ENCODE results near the gene SMIM12. TPM values are rescaled to one million over a fixed set of nuclear protein-coding genes. Genes with fewer than 3 reads are reported as not detected.
"Not testable (repeated sequence)": the region's sequence is repeated elsewhere in the genome, so short reads cannot be mapped to it uniquely, and the experiment has no call there.

Gene SMIM12
- polyA plus RNA-seq, 3 donors, result 31.8 to 121 (median 93.7) TPM

DNA sequence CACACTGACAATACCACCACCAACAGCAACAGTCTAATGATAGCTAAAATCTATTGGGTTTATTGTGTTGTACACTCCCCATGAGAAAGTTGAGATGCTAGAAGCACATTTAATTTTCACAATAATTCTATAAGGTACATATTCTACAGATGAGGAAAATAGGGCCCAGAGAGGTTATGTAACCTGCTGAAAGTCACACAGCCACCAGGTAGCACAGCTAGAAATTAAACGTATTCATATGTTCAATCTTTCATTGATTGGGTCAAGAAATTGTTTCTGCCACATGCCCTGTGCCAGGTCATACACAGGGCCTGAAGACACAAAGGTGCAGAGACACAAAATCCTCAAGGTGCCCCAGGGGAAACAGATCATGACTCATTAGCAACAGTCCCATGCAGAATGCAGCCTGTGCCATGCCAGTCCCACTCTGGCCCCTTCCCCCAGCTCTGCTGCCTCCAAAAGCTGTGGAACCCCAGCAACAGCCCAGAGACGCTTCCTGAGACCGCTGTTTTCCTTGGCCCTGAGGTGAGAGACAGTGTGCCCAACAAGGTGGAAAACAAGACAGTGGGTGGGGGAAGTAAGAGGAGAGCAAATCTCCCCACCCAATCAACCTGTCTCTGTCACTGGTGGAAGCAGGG lies 34.6 kb downstream of the SMIM12 start:
- Mint-ChIP-seq H3K4me1 (peaks cover 8% of the 10 kb centered on the region), H3K27ac (no peak overlapping the region), H3K9me3 (peaks cover 0 to 3% (median 2%) of the 10 kb centered on the region in 7 donors), H3K4me3 (no peak overlapping the region), H3K27me3 (ENCODE audit: low read depth in 3 of 3) (peaks cover 0 to 10% (median 6%) of the 10 kb centered on the region in 3 donors), H3K36me3 (no peaks in the 10 kb centered on the region)
- Histone ChIP-seq H3K79me2 (ENCODE audit: insufficient read depth, low read length) (no peaks in the 10 kb centered on the region), H3K9ac (ENCODE audit: insufficient read depth, low read length, poor library complexity, severe bottlenecking) (no peak overlapping the region), H3K27me3 (ENCODE audit: control insufficient read depth in 2 of 2, insufficient read depth in 2 of 2, low read length in 2 of 2) (no peaks in the 10 kb centered on the region), H3K4me1 (ENCODE audit: control insufficient read depth in 1 of 2, insufficient read depth in 2 of 2, low read length in 2 of 2) (no peaks in the 10 kb centered on the region), H2AFZ (ENCODE audit: insufficient read depth, low read depth, low read length, poor library complexity, severe bottlenecking) (no peak overlapping the region), H3K4me3 (replicated peaks in 1 of 3; ENCODE audit: low read depth in 2 of 3, low read length in 3 of 3) (no peak overlapping the region), H3K9me3 (replicated peaks in 1 of 2; ENCODE audit: control insufficient read depth in 1 of 2, insufficient read depth in 1 of 2, low read length in 2 of 2) (no peaks in the 10 kb centered on the region), H3K4me2 (replicated peaks; ENCODE audit: extremely low read depth, low read length, poor library complexity, severe bottlenecking) (no peak overlapping the region), H4K20me1 (ENCODE audit: insufficient read depth, low read length) (no peaks in the 10 kb centered on the region), H3K27ac (ENCODE audit: low read depth in 1 of 2, low read length in 2 of 2) (no peak overlapping the region), H3K36me3 (replicated peaks in 1 of 2; ENCODE audit: control insufficient read depth in 1 of 2, insufficient read depth in 2 of 2, low read length in 2 of 2) (no peaks in the 10 kb centered on the region)
- WGBS (ENCODE audit: insufficient coverage), result 90% methylated on average over 1 of the region's 3 CpGs
- TF ChIP-seq, protein P1, sequence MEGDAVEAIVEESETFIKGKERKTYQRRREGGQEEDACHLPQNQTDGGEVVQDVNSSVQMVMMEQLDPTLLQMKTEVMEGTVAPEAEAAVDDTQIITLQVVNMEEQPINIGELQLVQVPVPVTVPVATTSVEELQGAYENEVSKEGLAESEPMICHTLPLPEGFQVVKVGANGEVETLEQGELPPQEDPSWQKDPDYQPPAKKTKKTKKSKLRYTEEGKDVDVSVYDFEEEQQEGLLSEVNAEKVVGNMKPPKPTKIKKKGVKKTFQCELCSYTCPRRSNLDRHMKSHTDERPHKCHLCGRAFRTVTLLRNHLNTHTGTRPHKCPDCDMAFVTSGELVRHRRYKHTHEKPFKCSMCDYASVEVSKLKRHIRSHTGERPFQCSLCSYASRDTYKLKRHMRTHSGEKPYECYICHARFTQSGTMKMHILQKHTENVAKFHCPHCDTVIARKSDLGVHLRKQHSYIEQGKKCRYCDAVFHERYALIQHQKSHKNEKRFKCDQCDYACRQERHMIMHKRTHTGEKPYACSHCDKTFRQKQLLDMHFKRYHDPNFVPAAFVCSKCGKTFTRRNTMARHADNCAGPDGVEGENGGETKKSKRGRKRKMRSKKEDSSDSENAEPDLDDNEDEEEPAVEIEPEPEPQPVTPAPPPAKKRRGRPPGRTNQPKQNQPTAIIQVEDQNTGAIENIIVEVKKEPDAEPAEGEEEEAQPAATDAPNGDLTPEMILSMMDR (IDR thresholded peaks at IDR 0.05), result no peak
- no peak for DNase-seq
- intact Hi-C loops (cut with micrococcal nuclease), result no loop called here

DNA sequence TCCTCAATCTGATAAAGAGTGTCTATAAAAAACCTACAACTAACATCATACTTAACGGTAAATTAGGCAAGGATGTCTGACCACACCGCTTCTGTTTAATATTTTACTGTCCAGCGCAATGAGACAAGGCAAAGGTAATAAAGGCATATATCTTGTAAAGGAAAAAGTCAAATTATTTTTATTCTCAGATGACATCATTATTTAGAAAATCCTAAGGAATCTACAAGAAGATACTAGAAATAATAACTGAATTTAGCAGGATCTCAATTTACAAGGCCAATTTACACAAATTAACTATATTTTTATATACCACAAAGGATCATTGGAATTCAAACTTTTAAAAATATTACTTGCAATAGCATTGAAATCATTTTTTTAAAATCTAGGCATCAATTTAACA lies 37.3 kb downstream of the SMIM12 start:
- Histone ChIP-seq H3K36me3 (replicated peaks in 1 of 2; ENCODE audit: control insufficient read depth in 1 of 2, insufficient read depth in 2 of 2, low read length in 2 of 2) (no peaks in the 10 kb centered on the region), H2AFZ (ENCODE audit: insufficient read depth, low read depth, low read length, poor library complexity, severe bottlenecking) (no peak overlapping the region), H3K9ac (ENCODE audit: insufficient read depth, low read length, poor library complexity, severe bottlenecking) (no peak overlapping the region), H3K4me1 (ENCODE audit: control insufficient read depth in 1 of 2, insufficient read depth in 2 of 2, low read length in 2 of 2) (no peaks in the 10 kb centered on the region), H4K20me1 (ENCODE audit: insufficient read depth, low read length) (no peaks in the 10 kb centered on the region), H3K4me3 (replicated peaks in 1 of 3; ENCODE audit: low read depth in 2 of 3, low read length in 3 of 3) (no peak overlapping the region), H3K79me2 (ENCODE audit: insufficient read depth, low read length) (no peaks in the 10 kb centered on the region), H3K27me3 (ENCODE audit: control insufficient read depth in 2 of 2, insufficient read depth in 2 of 2, low read length in 2 of 2) (no peaks in the 10 kb centered on the region), H3K27ac (ENCODE audit: low read depth in 1 of 2, low read length in 2 of 2) (no peak overlapping the region), H3K4me2 (replicated peaks; ENCODE audit: extremely low read depth, low read length, poor library complexity, severe bottlenecking) (no peak overlapping the region), H3K9me3 (replicated peaks in 1 of 2; ENCODE audit: control insufficient read depth in 1 of 2, insufficient read depth in 1 of 2, low read length in 2 of 2) (no peaks in the 10 kb centered on the region)
- Mint-ChIP-seq H3K4me1 (peaks cover 8% of the 10 kb centered on the region), H3K27me3 (ENCODE audit: low read depth in 3 of 3) (peaks cover 0 to 6% (median 4%) of the 10 kb centered on the region in 3 donors), H3K4me3 (no peak overlapping the region), H3K27ac (no peak overlapping the region), H3K36me3 (no peaks in the 10 kb centered on the region), H3K9me3 (peaks cover 0 to 3% (median 2%) of the 10 kb centered on the region in 7 donors)
- intact Hi-C loops (cut with micrococcal nuclease), result no loop called here
- DNase-seq, result no peak
- WGBS (ENCODE audit: insufficient coverage), result no CpG with 5 or more reads among the region's 3 CpGs
- TF ChIP-seq, protein P1 (IDR thresholded peaks at IDR 0.05), result no peak

DNA sequence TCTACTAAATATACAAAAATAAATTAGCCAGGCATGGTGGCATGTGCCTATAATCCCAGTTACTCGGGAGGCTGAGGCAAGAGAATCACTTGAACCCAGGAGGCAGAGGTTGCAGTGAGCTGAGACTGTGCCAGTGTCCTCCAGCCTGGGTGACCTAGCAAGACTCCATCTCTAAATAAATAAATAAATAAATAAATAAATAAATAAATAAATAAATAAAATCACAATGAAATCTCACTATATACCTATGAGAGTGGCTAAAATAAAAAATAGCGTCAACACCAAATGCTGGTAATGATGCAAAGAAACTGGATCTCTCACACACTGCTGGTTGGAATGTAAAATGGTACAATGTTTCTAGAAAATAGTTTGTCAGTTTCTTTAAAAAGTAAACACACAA lies 40.7 kb downstream of the SMIM12 start:
- intact Hi-C loops (cut with micrococcal nuclease); H3K4me3 Mint-ChIP-seq; H3K9ac ChIP-seq (ENCODE audit: insufficient read depth, low read length, poor library complexity, severe bottlenecking); DNase-seq; H3K9me3 Mint-ChIP-seq; H3K4me1 ChIP-seq (ENCODE audit: control insufficient read depth in 1 of 2, insufficient read depth in 2 of 2, low read length in 2 of 2); H3K36me3 ChIP-seq (replicated peaks in 1 of 2; ENCODE audit: control insufficient read depth in 1 of 2, insufficient read depth in 2 of 2, low read length in 2 of 2); H3K27ac ChIP-seq (ENCODE audit: low read depth in 1 of 2, low read length in 2 of 2); H3K4me3 ChIP-seq (replicated peaks in 1 of 3; ENCODE audit: low read depth in 2 of 3, low read length in 3 of 3); H3K4me1 Mint-ChIP-seq; H3K36me3 Mint-ChIP-seq; H3K27ac Mint-ChIP-seq; H3K27me3 ChIP-seq (ENCODE audit: control insufficient read depth in 2 of 2, insufficient read depth in 2 of 2, low read length in 2 of 2); H2AFZ ChIP-seq (ENCODE audit: insufficient read depth, low read depth, low read length, poor library complexity, severe bottlenecking); H3K79me2 ChIP-seq (ENCODE audit: insufficient read depth, low read length); H3K27me3 Mint-ChIP-seq (ENCODE audit: low read depth in 3 of 3); H3K9me3 ChIP-seq (replicated peaks in 1 of 2; ENCODE audit: control insufficient read depth in 1 of 2, insufficient read depth in 1 of 2, low read length in 2 of 2); H3K4me2 ChIP-seq (replicated peaks; ENCODE audit: extremely low read depth, low read length, poor library complexity, severe bottlenecking); H4K20me1 ChIP-seq (ENCODE audit: insufficient read depth, low read length): not testable (repeated sequence)
- WGBS (ENCODE audit: insufficient coverage), result 57% methylated on average over 1 of the region's 2 CpGs
